SK-N-SH (cell line): ENCODE measurements around the gene MAP3K4. TPM values are rescaled to one million over a fixed set of nuclear protein-coding genes. Genes with fewer than 3 reads are reported as not detected.

Experiments used
- CTCF ChIA-PET: fragments of 300-600, 350-600 bp; formaldehyde crosslinking; extraction: SDS; loops from one replicate; lab custom pipeline; 2021; lab: Yijun Ruan, JAX
- POLR2A ChIA-PET: fragments of 350-600 bp; sonication (Branson Sonifier 250); formaldehyde crosslinking; extraction: SDS; loops from one replicate; lab custom pipeline; 2020; ENCODE audit warnings: antibody characterized with exemption, inconsistent platforms; lab: Yijun Ruan, JAX
- DNase-seq: peaks from one replicate; pipeline ENCODE4 v3.0.0; 2012
- H2AFZ ChIP-seq: fragments of 200-600 bp; sonication (generic); 2 replicates; pipeline ENCODE4 v1.8.1; 2016; ENCODE audit warnings: antibody characterized with exemption, mild to moderate bottlenecking, low read depth
- H3F3A ChIP-seq: fragments of 200-600 bp; sonication (generic); replicated peaks from 2 replicates; pipeline ENCODE3; 2016; ENCODE audit warnings: antibody characterized with exemption, mild to moderate bottlenecking; ENCODE audit not compliant: insufficient read depth
- H3K27ac ChIP-seq, 2 experiments: fragments of 200-500 bp in 1 of 2; fragments of 200-600 bp in 1 of 2; sonication (Bioruptor generic) in 1 of 2; sonication (generic), shearing (Covaris generic) in 1 of 2; 2 replicates each; pipeline versions ENCODE4 v1.5.1 to v1.6.1; 2014 to 2016; ENCODE audit warnings: low read depth in 2 of 2, inconsistent platforms in 1 of 2, low read length in 1 of 2, mild to moderate bottlenecking in 1 of 2, mixed read lengths in 1 of 2
- H3K27me3 ChIP-seq: fragments of 200-600 bp; sonication (generic), shearing (Covaris generic); 2 replicates; pipeline ENCODE4 v1.6.1; 2016; ENCODE audit warnings: mixed run types; ENCODE audit not compliant: insufficient read depth
- H3K36me3 ChIP-seq, 2 experiments: fragments of 200-500 bp in 1 of 2; fragments of 200-600 bp in 1 of 2; sonication (Bioruptor generic) in 1 of 2; sonication (generic) in 1 of 2; replicated peaks in 1 of 2; 2 replicates each; pipeline versions ENCODE3 to v1.5.1; 2014 to 2016; ENCODE audit warnings: low read length in 1 of 2, mild to moderate bottlenecking in 1 of 2; ENCODE audit not compliant: insufficient read depth in 2 of 2, control insufficient read depth in 1 of 2
- H3K4me1 ChIP-seq, 2 experiments: fragments of 200-500 bp in 1 of 2; fragments of 200-600 bp in 1 of 2; sonication (Bioruptor generic) in 1 of 2; sonication (generic), shearing (Covaris generic) in 1 of 2; 2 replicates each; pipeline versions ENCODE4 v1.5.1 to v1.6.1; 2014 to 2016; ENCODE audit warnings: low read depth in 1 of 2, low read length in 1 of 2, mixed run types in 1 of 2; ENCODE audit not compliant: insufficient read depth in 2 of 2, control insufficient read depth in 1 of 2
- H3K4me2 ChIP-seq: fragments of 200-600 bp; sonication (generic), shearing (Covaris generic); 2 replicates; pipeline ENCODE4 v1.6.1; 2017; ENCODE audit warnings: mixed run types
- H3K4me3 ChIP-seq, 2 experiments: fragments of 200-500 bp in 1 of 2; fragments of 200-600 bp in 1 of 2; sonication (Bioruptor generic) in 1 of 2; sonication (generic), shearing (Covaris generic) in 1 of 2; 2 replicates each; pipeline versions ENCODE4 v1.5.1 to v1.8.1; 2014 to 2016; ENCODE audit warnings: low read depth in 2 of 2, inconsistent platforms in 1 of 2, low read length in 1 of 2, mild to moderate bottlenecking in 1 of 2, mixed read lengths in 1 of 2, moderate library complexity in 1 of 2
- H3K79me2 ChIP-seq: fragments of 200-600 bp; sonication (generic); 2 replicates; pipeline ENCODE4 v1.8.1; 2017; ENCODE audit warnings: mild to moderate bottlenecking; ENCODE audit not compliant: insufficient read depth
- H3K9ac ChIP-seq: fragments of 200-600 bp; sonication (generic); 2 replicates; pipeline ENCODE4 v1.6.1; 2017; ENCODE audit warnings: mixed run types
- H3K9me2 ChIP-seq: fragments of 200-600 bp; sonication (generic); 2 replicates; pipeline ENCODE4 v1.6.1; 2017; ENCODE audit warnings: mixed run types
- H3K9me3 ChIP-seq: fragments of 200-600 bp; sonication (generic); 2 replicates; pipeline ENCODE4 v1.6.1; 2017; ENCODE audit warnings: mixed run types, mild to moderate bottlenecking, moderate library complexity
- H4K20me1 ChIP-seq: fragments of 200-600 bp; sonication (generic); 2 replicates; pipeline ENCODE4 v1.6.1; 2017; ENCODE audit warnings: mild to moderate bottlenecking, mixed run types; ENCODE audit not compliant: insufficient read depth
- FOSL2 ChIP-seq: IDR thresholded peaks from 2 replicates; pipeline ENCODE4 v1.4.0; 2012; ENCODE audit warnings: low read depth, mild to moderate bottlenecking, moderate library complexity, borderline replicate concordance
- FOXJ3 ChIP-seq: sonication (generic); formaldehyde crosslinking; IDR thresholded peaks from 2 replicates; pipeline ENCODE4 v1.5.1; 2020; ENCODE audit warnings: mild to moderate bottlenecking, missing genetic modification reagents
- JUND ChIP-seq: IDR thresholded peaks from 2 replicates; pipeline ENCODE4 v1.4.0; 2012
- MXI1 ChIP-seq: IDR thresholded peaks from 2 replicates; pipeline ENCODE4 v1.6.1; 2012; ENCODE audit warnings: mild to moderate bottlenecking, low read depth, low read length, improper control_type of control experiment
- POLR2AphosphoS5 ChIP-seq: IDR thresholded peaks from 2 replicates; pipeline ENCODE4 v1.6.1; 2012; ENCODE audit warnings: low read depth, low read length
- RAD21 ChIP-seq: IDR thresholded peaks from 2 replicates; pipeline ENCODE4 v1.6.1; 2012; ENCODE audit warnings: mild to moderate bottlenecking, low read length
- RCOR1 ChIP-seq: fragments of 150-350 bp; IDR thresholded peaks from 2 replicates; pipeline ENCODE4 v1.6.1; 2017; ENCODE audit warnings: antibody characterized with exemption, low read length
- SMC3 ChIP-seq: IDR thresholded peaks from 2 replicates; pipeline ENCODE4 v1.6.1; 2012; ENCODE audit warnings: low read depth, low read length, improper control_type of control experiment
- TEAD4 ChIP-seq: IDR thresholded peaks from 2 replicates; pipeline ENCODE4 v1.4.0; 2012; ENCODE audit warnings: mild to moderate bottlenecking, borderline replicate concordance; ENCODE audit not compliant: insufficient read depth
- WGBS: methylation state at CpG from one replicate; pipeline ENCODE4 v1.1.6; 2017; ENCODE audit warnings: low lambda C conversion rate; 5-methylcytosine and 5-hydroxymethylcytosine counted together
- polyA plus RNA-seq, 3 experiments: library from polyadenylated mRNA; depleted of rRNA; stranded (reverse); fragments of >200 nt; gene quantifications; 2 replicates each; pipeline ENCODE4 v1.2.3, GENCODE V29; 2012
- TF ChIP-seq, protein P1 (sequence below): IDR thresholded peaks from 2 replicates; pipeline ENCODE4 v1.6.1; 2012; ENCODE audit warnings: mild to moderate bottlenecking, low read depth, low read length, moderate library complexity
- TF ChIP-seq, protein P2 (sequence below): fragments of 150-350 bp; IDR thresholded peaks from 2 replicates; pipeline ENCODE4 v1.6.1; 2017; ENCODE audit warnings: antibody characterized with exemption, low read length, low read depth, borderline replicate concordance
- TF ChIP-seq, protein P3 (sequence below): IDR thresholded peaks from 2 replicates; pipeline ENCODE4 v1.4.0; 2012; ENCODE audit warnings: low read depth
- TF ChIP-seq, protein P4 (sequence below): IDR thresholded peaks from 2 replicates; pipeline ENCODE4 v1.4.0; 2012; ENCODE audit warnings: low read depth, borderline replicate concordance

The MAP3K4 gene
- polyA plus RNA-seq, 1 of the 3 experiments (the other 2 are of a cell fraction), result 6.8 TPM

DNA sequence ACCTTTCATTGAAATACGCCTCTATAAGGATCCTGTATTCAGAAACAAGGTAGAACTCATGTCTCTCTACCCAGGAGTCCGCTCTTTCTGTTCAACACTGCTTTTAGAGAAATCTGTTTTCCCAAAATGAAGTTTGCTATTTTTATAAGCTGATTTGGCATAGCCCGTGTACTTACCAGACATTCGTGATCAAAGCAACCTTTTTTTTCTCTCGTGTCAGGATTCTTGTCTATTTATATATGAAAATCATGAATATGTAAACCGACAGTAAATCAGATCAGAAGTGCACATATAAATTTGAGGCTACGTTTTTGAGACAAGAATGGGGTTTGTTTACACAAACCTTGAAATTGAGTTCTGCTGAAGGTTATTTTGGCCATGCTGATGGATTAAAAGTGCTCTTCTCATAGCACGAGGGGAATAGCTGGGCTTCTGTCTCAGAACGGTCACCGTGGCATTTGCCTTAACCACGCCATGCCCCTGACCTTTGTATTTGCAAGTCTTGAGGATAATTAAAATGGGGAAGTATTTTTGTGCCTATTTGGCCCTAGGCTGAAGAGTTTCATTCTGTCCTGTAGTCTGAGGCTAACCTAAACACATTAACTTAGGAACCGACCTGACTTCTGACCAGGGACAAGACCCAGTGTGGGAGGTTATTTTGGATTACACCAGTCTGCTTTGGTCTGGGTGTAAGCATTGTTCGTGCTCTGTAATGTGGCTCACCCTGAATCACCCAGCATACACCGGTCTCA is 118.6 kb downstream of the MAP3K4 start:
- no peaks in the 10 kb centered on the region for H3K9me2 ChIP-seq
- H2AFZ ChIP-seq, result no peak overlapping the region
- CTCF ChIA-PET, result interaction anchor here (0.8 to 0.9 kb wide), 2 partner anchors 261 to 934 kb away, joined by 3 read pairs; no protein-coding TSS in a partner anchor
- POLR2A ChIA-PET, result no interaction called here
- no peak overlapping the region for H3K4me2 ChIP-seq
- WGBS, result 97% methylated on average over 13 of the region's 14 CpGs
- no peaks in the 10 kb centered on the region for H4K20me1 ChIP-seq
- peaks cover 63 to 82% of the 10 kb centered on the region in 2 experiments for H3K36me3 ChIP-seq
- H3K4me1 ChIP-seq, result 0 out of 4 replicates have a peak, but pooled peaks cover 0 to 4% of the 10 kb centered on the region in 2 experiments
- no peak overlapping the region for H3K9ac ChIP-seq
- H3K27me3 ChIP-seq, result no peaks in the 10 kb centered on the region
- no peak for TF ChIP-seq FOSL2
- TF ChIP-seq POLR2AphosphoS5, result no peak
- TF ChIP-seq MXI1, result no peak
- TF ChIP-seq RAD21, result no peak
- TF ChIP-seq, protein P1, sequence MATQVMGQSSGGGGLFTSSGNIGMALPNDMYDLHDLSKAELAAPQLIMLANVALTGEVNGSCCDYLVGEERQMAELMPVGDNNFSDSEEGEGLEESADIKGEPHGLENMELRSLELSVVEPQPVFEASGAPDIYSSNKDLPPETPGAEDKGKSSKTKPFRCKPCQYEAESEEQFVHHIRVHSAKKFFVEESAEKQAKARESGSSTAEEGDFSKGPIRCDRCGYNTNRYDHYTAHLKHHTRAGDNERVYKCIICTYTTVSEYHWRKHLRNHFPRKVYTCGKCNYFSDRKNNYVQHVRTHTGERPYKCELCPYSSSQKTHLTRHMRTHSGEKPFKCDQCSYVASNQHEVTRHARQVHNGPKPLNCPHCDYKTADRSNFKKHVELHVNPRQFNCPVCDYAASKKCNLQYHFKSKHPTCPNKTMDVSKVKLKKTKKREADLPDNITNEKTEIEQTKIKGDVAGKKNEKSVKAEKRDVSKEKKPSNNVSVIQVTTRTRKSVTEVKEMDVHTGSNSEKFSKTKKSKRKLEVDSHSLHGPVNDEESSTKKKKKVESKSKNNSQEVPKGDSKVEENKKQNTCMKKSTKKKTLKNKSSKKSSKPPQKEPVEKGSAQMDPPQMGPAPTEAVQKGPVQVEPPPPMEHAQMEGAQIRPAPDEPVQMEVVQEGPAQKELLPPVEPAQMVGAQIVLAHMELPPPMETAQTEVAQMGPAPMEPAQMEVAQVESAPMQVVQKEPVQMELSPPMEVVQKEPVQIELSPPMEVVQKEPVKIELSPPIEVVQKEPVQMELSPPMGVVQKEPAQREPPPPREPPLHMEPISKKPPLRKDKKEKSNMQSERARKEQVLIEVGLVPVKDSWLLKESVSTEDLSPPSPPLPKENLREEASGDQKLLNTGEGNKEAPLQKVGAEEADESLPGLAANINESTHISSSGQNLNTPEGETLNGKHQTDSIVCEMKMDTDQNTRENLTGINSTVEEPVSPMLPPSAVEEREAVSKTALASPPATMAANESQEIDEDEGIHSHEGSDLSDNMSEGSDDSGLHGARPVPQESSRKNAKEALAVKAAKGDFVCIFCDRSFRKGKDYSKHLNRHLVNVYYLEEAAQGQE, result no peak
- TF ChIP-seq RCOR1, result no peak
- TF ChIP-seq JUND, result no peak
- no peak for TF ChIP-seq FOXJ3 (CRISPR knock-in tag)
- no peak for TF ChIP-seq TEAD4
- TF ChIP-seq, protein P2, sequence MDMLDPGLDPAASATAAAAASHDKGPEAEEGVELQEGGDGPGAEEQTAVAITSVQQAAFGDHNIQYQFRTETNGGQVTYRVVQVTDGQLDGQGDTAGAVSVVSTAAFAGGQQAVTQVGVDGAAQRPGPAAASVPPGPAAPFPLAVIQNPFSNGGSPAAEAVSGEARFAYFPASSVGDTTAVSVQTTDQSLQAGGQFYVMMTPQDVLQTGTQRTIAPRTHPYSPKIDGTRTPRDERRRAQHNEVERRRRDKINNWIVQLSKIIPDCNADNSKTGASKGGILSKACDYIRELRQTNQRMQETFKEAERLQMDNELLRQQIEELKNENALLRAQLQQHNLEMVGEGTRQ, result no peak
- TF ChIP-seq SMC3, result no peak
- TF ChIP-seq, protein P3, sequence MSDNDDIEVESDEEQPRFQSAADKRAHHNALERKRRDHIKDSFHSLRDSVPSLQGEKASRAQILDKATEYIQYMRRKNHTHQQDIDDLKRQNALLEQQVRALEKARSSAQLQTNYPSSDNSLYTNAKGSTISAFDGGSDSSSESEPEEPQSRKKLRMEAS, result no peak
- TF ChIP-seq, protein P4, sequence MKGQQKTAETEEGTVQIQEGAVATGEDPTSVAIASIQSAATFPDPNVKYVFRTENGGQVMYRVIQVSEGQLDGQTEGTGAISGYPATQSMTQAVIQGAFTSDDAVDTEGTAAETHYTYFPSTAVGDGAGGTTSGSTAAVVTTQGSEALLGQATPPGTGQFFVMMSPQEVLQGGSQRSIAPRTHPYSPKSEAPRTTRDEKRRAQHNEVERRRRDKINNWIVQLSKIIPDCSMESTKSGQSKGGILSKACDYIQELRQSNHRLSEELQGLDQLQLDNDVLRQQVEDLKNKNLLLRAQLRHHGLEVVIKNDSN, result no peak
- no peaks in the 10 kb centered on the region for H3K79me2 ChIP-seq
- H3K9me3 ChIP-seq, result no peaks in the 10 kb centered on the region
- H3K27ac ChIP-seq, result no peak overlapping the region
- H3K4me3 ChIP-seq, result no peak overlapping the region
- DNase-seq, result no peak
- no peaks in the 10 kb centered on the region for H3F3A ChIP-seq
